Activated CD4-positive, alpha-beta T cell treated with anti-CD3 and anti-CD28 coated beads, Interleukin-2, amount 50 U/mL, for 48 hours (primary cell): Measurements from ENCODE around the gene RPS15A.

Source experiments
- DNase-seq, 2 experiments: peaks; one replicate each; pipeline ENCODE4 v3.0.0-alpha.2; 2020

Gene RPS15A

DNA sequence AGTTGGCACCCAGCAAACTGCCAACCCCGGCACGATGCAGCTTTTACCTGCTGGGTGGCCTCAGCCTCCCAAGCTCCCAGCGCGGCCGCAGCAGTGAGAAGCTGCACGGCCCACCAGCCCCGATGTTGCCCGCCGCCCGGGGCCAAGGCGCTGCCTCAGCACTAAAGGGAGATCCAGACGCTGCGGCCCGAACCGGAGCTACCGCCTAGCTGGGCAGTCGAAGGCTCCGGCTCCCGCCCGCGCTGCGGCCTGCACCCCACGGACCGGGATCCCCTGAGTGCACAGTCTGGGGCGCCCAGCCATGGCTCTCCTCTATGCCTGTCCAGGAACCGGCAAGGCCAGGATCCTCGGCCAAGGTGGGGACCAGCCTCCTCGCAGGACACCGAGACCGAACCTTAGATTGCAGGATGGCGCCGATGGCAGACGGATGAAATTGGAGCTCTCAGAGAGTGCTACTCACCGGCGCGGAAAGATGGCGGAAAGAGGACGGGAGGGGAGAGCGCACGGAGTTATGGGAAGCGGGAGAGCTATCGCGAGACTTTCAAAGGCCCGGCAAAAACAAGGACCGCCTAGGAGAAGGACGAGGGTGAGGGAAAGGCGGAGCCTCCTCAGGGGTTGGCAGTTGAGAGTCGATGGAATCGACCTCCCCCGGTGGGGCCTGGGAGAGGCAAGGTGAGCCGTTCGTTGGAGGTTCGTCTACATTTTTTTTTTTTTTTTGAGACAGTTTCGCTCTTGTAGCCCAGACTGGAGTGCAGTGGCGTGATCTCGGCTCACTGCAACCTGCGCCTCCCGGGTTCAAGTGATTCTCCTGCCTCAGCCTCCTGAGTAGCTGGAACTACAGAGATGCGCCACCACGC, at the start of gene RPS15A:
RPS15A (minus strand) TSS at position 485 of the 857 bp plus-strand sequence. CDS start 1,221 bp downstream, outside the sequence.
- peak; percentile 90 to 93 for DNase-seq

DNA sequence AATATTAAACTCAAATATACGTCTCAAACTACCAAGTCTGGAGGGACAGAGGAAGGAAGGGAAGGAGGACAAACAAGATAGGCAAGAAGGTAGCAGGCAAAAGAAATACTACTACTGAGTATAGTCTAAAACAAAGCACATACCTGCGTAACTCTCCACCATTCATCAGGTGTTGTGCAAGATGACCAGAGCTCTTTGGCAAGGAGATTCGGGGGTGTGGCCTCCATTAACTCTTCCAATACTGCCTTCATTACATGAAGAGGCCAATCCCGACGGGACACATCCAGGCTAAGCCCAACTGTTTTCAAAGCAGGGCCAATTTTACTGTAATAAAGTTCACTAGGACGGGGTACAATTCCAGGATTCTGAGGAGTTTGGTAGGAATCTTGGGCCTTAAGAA, 49.4 kb upstream of the RPS15A start:
- DNase-seq: no peak

DNA sequence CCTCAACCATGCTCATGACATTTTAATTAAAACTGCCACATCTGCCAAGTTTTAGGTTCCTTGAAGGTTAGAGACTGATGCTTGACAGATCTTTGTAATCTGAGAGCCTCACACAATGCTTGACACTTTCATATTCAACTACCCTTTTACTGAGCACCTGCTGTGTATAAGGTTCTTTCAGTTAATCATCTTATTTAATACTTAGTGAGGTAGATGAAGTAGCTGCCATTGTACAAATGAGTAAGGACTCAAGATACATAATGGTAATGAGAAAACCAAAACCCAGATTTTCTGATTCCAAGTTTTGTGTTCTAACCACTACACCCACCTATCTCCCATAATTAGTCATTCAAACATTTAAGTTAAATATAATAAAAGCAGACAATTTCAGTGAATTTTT, 46.6 kb upstream of the RPS15A start:
- DNase-seq: no peak

DNA sequence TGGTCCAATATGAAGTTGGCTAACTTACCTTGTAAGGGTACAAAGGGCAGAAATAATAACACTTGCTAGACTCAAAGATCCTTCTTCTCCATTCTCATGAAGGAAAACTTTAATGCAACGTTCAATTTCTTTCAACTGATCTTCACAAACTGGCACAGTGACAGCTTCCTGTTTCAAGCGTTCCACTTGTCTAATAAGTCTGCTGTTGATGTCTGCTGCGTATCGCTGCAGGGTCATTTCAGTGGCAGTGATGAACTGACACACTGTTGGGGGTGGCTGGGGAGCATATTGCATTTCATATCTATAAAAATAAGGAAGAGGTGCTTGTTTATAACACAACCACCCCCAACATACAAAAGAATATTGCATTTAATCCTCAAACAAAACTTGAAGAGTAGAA, 44.7 kb upstream of the RPS15A start:
- no peak for DNase-seq

DNA sequence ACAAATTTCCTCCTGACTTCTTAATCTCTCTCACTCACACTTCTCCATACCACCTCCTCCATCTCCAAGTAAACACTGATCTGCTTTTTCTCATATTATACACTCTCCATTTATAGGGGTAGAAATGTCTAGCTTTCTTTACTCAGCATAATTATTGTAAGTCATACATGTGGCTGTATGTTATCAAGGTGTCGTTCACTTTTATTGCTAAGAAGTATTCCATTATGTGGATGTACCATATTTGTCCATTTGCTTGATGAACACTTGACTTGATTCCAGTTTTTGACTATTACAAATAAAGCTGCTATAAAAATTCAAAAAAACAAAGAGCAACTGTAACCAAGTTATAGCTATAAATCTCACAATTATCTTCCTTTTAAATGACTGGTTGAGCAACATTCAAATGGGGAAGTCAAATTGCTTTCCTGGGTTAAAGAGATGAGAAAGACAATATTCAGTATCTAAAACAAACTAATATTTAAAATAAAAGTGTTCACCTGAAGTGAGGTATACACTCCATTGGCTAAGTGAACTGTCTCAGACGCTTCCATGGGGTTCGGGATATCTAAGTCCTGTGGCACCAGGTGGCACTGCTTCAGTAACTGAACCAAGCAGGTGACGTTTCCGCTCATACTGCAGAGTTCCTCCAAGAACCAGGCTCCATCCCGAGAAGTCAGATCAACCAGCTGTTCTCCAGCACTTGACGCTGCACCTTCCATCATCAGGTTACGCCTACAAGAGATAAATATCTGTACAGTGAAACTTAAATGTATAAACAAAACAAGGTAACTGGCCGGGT, 43.8 kb upstream of the RPS15A start:
- DNase-seq: no peak

DNA sequence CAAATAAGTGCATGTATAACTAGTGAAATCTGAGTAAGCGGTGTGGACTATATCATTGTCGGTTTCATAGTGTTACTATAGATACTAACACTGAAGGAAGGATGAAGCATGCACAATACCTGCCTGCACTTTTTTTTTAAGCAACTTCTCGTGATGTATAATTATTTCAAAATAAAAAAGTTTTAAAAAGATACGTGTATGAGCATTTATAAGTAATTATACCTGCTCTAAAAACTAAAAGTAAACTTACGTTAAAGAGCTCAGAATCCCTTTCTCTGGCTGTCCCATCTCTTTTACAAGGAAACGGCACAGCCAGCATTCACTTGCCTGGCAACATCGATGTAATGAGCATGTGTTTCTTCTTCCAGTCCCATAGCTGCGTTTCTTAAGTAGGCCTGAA, 42.5 kb upstream of the RPS15A start:
- DNase-seq: no peak

DNA sequence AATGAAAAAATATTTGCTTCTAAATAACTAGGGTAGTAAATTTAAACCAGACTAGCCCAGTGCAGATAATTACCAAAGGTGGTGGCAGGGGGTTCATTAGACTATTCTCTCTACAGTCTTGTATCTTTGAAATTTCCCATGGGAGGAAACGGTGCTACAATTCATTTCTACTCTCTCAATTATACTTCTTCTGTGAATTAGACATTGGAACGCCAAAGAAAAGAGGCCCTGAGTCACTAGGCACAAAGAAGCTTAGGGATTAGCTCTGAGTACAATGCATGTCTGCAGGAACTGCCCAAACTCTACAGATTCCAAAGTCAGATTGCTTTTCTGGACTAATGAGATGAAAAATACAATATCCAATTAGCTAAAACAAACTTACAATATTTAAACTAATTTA, 41.9 kb upstream of the RPS15A start:
- DNase-seq: no peak

DNA sequence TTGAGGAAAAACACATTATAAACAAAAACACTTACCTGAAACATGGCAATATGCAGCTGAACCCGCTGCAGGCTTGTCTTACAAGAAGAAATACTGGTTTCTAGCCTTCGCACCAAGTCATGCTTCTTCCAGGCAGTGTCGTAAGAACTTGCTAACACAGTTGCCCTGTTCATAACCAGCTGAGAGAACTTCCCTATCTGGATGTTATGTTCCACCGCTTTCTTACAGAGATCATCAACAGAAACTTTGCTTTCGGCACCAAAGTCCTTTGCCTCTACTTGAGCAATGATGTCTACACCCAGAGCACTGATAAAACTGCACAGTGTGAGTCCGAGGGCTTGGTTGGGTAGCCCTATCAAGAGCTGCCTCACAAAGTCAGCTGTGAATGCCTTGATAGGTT, 39.1 kb upstream of the RPS15A start:
- no peak for DNase-seq

DNA sequence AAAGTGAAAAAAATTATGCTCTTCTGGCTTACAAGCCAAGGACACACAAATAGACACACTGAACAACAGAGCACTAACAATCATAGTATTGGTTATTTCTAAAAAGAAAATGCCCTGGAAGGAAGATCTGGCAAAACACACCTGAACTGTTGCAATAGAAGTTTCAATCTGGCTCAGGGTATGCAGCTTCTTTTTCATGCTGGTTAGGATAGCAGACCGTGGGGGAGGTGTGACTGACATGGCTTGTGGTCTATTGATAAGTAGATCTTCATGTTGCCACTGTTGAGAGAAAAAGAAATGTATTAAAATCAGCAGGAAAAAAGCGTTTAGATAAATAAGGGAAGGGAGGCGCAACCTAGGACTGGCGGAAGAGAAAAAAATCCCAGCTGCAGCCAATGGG, 37.8 kb upstream of the RPS15A start:
- DNase-seq: no peak

DNA sequence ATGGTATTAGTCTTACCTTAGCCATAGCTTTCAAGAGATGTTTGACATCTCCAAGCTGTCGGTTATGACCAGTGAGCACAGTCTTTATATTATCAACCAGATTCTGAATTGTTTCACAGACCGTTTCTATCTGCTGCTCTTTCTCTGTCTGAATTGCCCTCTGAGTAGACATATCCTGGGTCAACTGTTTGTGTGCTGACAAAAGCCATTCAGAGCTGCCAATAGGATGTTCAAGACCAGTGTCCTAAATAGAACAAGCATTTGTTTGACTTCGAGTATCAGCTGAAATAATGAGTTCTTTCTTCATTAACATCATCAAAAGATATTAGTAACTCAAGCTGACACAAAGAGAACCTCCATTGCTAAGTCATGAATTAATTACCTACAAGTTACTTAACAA, 26.2 kb upstream of the RPS15A start:
- no peak for DNase-seq

DNA sequence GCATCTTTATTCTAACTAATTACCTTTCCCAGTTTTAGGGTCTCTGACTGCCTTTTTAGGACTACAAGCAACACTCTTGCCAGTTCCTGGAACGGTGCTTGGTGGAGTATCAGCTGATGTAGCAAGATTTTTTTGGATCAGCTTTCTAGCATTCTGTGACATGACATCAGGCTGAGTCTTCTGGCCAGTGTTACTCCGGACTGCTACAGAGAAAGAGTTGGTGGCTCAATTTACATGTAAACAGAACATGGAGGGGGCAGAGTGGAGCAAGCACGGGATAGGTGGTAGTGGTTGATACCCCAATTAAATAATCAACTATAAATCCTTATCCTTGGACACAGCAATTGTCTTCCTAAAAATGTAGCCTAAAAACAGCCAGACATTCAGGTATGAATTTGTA, 21.8 kb upstream of the RPS15A start:
- DNase-seq: no peak

DNA sequence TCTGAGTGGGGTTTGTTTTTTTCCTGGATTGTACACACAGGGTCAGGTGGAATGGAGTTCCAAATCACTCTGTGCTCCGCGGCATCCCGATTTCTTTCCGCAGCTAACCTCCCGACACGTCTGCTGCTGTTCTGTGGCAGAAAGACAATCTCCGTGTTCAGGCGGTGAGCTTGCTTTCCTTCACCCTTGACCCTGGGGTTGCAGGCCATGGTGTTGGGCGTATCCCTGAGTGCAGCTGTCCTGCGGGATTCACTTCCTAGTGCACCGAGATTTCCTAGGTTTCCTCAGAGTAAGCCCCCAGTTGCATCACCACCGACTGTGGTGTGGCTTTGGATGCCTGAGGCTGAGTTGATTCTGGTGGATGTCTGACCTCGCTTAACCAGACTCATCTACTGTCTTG, 19.0 kb upstream of the RPS15A start:
- DNase-seq: no peak

DNA sequence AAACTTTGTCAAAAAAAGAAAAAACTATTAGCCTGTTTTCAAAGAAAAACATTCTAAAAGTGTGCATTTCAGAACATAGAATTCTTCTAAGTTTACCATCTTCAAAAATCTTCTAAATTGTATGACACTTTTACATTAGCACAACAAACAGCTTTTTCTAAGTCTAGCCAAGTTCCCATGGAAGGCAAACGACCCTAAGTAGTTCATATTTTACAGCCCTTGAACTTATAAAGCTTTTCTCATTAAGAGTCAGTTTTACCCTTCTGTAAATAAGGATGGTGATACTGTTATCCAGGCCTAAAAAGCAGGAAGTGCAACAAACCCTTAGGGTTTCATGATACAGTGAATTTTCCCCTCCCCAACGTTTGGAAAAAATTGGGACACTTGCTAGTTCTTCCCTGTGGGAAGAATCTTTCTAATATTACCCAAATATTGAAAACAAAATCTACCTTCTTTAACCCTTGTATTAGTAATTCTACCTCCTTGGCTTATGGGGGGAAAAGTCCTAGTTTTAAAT, 15.2 kb upstream of the RPS15A start:
- DNase-seq: no peak

DNA sequence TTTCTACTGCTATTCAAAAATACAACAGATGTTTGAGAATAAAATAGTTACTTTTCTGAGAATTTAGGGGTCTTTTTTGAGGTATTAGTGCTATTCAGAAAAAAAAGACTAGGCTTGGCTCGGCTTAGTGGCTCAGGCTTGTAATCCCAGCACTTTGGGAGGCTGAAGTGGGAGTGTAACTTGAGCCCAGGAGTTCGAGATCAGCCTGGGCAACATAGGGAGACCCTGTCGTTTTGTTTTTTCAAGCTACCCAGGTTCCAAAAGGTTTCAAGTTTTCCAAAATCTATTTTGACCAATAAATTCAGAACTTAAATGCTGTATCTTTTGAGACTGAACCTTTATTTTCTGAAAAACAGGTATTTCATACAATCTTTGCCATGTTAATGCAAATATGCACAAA, 14.4 kb upstream of the RPS15A start:
- DNase-seq: no peak

DNA sequence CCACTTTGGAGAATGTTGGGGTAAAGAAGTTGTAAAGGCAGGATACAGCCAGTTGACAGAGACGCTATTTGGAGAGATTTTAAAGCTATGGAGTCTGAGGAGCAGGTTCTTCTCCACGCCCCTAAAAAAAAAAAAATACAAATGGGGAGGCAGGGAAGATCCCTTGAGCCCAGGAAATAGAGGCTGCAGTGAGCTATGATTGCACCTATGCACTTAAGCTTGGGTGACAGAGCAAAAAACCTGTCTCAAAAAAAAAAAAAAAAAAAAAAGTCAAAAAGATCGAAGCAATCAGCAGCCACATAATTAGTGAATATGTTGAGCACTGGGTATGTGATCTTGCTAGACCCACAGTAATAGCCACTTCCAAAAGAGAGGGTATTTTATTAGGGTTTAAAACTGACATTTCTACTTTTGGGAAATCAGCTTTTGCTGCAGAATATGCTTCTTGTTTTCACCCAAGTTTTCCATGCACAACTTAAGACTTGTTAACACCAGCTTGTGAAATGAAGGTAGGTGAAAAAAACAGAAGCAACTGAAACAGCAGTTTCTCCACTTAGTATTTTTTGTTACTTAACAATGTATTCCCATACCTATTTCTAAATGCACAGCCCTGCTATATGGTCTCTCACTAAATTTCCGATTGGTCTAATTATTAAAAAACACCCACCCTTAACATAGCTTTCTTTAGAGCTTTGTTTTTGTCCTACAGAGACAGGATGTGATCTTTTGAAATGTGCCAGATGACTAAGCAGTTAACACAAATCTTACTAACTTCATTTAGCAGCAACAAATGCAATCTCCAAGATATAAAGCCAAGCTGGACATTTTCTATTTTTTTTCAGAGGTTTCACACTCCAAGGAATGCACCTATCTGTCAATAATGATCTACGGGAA, 13.7 kb upstream of the RPS15A start:
- DNase-seq: no peak

DNA sequence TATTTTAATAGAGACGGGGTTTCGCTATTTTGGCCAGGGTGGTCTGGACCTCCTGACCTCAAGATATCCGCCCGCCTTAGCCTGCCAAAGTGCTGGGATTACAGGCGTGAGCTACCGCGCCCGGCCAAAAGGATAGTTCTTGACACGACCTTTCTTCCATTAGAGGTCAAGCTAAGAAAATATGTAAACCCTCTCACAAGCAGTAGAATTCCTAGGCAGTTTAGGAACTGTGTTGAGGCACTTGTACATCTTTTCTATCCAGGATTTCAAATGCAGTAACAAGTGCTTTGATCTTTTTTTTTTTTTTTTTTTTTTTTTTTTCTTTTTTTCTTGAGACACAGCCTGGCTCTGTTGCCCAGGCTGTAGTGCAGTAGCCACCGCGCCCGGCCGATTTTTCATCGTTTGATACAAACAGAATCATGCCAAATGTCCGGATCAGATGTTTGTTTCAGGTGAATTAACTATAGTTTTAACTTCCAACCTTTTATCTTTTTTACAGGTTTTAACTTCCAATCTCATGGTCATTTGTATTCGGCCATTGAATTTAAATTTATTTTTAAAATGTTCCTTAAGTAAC, 12.7 kb upstream of the RPS15A start:
- DNase-seq: no peak

DNA sequence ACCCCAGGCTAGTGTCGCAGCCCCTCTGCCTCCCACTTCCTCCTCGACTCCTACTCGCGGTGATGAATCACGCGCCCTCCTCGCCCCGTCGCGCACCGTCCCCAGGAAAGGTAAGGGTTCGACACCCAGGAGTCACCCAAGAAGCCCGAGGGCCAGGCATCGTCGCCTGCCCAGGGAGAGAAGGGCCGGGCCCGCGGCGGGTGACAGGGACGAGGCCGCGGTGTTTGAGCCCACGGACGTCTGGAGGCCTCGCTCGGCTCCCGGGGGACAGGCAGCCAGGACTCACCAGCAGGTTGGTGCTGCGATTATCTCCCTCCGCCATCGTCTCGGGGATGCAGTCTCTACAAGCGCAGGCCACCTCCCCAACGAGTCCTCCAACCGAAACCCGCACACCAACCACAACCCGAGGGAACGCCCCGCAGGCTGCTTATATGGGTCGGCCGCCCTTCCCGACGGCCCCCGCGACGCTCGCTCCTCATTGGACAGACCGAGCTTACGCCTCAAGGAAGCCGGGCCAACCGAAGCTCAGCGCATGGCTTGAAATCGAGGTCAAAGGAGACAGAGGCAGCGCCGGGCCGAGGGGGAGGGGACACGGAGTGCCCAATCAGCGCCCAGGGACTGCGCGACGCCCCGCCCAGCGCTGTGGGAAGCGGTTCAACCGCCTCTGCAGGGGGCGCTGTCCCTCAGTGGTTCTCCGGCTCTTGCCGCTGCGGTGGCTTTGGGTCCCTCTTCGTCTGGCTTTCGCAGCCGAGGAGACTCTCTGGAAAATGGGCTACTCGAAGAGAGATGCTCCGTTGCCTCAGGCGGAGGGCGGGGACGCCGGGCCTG, 11.2 kb upstream of the RPS15A start, which contains the start of gene ARL6IP1:
ARL6IP1 (minus strand) TSS at position 405 of the 828 bp plus-strand sequence; CDS start at position 322, 83 bp downstream.
- peak; percentile 98 to 99 for DNase-seq

DNA sequence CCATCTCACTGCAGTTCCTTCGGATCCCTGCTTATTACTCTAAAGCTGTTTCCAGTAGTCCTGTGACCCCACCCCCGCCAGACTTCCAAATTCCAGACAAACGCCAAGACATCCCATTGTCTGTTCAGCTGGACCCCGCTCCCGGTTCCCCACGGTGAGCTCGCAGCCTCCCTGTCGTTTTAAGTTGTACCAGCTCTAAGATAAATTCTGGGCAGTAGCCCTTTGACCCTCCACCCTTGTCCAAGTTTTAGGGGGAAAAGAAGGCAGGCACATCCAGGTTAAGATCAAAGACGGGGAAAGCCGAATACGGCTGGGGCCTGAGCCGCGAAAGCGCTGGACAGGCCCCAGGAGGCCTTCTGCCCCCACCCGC, 10.6 kb upstream of the RPS15A start:
- no peak for DNase-seq

DNA sequence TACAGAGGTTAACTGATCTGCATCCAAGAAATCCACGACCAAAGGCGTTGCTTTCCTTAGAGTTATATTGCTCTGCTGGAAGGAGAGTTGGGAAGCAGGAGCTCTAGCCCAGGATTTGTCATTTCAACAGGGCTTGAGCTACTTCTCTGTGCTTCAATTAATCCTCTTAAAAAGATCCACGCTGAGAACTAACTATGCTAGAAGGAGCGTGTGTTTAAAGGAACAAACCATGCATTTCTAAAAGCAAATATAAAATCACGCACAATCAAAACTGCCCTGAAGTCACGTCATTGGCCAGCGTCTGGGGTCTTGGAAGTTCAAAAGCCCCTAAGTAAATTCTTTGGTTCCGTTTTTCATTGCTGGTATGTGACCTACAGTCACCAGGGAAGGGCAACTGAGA, 10.2 kb upstream of the RPS15A start:
- DNase-seq: no peak

DNA sequence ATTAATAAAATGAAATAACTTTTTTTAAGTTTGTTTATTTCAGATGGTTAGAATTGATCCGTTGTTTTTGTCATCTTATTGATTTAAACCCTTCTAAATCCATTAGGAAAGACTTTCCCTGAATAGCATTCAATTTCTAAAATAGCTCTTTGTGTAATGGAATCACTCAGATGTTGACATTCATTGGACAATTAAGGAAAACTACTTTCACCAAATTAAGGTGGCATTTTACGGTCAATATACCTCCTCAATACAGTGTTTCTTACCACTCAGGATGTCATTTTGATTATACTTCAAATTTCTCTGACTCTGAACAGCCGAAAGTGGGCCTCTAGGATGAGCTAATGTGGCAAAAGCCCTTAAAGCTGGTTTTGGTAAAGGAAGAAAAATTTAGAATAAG, 9.4 kb upstream of the RPS15A start:
- no peak for DNase-seq

DNA sequence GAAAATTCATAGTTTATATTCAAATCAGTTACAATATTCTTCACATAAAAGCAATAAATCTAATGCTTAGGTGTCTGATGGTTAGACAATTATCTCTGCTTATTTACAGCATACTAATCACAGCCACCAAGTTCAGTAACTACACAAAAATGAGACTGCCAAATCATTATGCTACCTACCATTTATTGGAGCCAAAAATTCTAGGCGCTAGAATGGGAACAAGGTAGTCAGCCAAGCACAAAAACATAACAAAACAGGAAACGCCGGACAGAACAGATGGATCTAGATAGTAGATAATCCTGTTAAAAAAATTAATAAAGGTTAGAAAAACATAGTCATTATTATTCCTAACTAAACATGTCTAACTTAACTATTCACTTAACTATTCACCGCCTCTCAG, 7.6 kb upstream of the RPS15A start:
- no peak for DNase-seq

DNA sequence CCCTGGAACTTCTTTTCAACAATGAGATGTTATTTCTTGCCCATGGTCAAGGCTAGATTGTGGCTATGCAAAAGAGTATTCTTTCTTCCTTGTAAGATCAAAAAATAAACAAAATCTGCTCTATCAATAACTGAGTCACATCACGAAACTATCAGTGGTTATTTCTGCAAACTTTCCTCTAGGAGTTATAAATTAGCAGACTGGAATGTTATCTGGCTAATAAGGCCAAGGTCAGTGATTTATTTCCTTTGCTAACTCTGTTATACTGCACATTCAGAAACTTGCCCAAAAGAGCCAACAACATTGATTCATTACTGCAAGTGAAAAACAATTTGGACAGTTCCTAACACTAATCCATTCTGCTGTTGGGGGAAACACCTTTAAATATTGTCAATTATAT, 6.2 kb upstream of the RPS15A start:
- DNase-seq: no peak
